Liver (tissue), 9 donors: ENCODE data around the gene FARS2. TPM values are rescaled to one million over a fixed set of nuclear protein-coding genes. Genes with fewer than 3 reads are reported as not detected.

ENCODE experiments used
- DNase-seq: peaks from one replicate; pipeline ENCODE4 v3.0.0-alpha.2; 2017; ENCODE audit warnings: low spot score
- H3K27ac ChIP-seq, 2 donors: one replicate each; pipeline ENCODE4 v1.7.0; 2013; ENCODE audit warnings: inconsistent platforms in 2 of 2, low read length in 2 of 2, control low read depth in 1 of 2, low read depth in 1 of 2, mild to moderate bottlenecking in 1 of 2
- H3K27me3 ChIP-seq, 4 donors: one replicate each; pipeline versions ENCODE4 v1.6.1 to v1.7.0; 2013; ENCODE audit warnings: low read length in 3 of 4, inconsistent platforms in 1 of 4, mild to moderate bottlenecking in 1 of 4, moderate library complexity in 1 of 4; ENCODE audit not compliant: control insufficient read depth in 4 of 4, insufficient read depth in 4 of 4
- H3K36me3 ChIP-seq, 4 donors: one replicate each; pipeline versions ENCODE4 v1.6.1 to v1.7.0; 2013; ENCODE audit warnings: low read length in 3 of 4, mild to moderate bottlenecking in 3 of 4, low read depth in 1 of 4, moderate library complexity in 1 of 4; ENCODE audit not compliant: control insufficient read depth in 4 of 4, insufficient read depth in 3 of 4
- H3K4me1 ChIP-seq, 4 donors: one replicate each; pipeline versions ENCODE4 v1.6.1 to v1.7.0; 2013; ENCODE audit warnings: low read length in 3 of 4, mild to moderate bottlenecking in 3 of 4, moderate library complexity in 1 of 4; ENCODE audit not compliant: control insufficient read depth in 4 of 4, insufficient read depth in 4 of 4
- H3K4me3 ChIP-seq, 3 donors: one replicate each; pipeline versions ENCODE4 v1.6.1 to v1.7.0; 2013; ENCODE audit warnings: low read length in 3 of 3, control low read depth in 1 of 3, low read depth in 1 of 3, mild to moderate bottlenecking in 1 of 3
- H3K9ac ChIP-seq, 2 donors: one replicate each; pipeline ENCODE4 v1.7.0; 2013; ENCODE audit warnings: low read length in 2 of 2, mild to moderate bottlenecking in 2 of 2, moderate library complexity in 2 of 2, control low read depth in 1 of 2, low read depth in 1 of 2
- H3K9me3 ChIP-seq, 4 donors: one replicate each; pipeline versions ENCODE4 v1.6.1 to v1.7.0; 2013; ENCODE audit warnings: low read length in 3 of 4; ENCODE audit not compliant: control insufficient read depth in 4 of 4
- EGR1 ChIP-seq, 2 donors: IDR thresholded peaks; 2 replicates each; pipeline ENCODE4 v1.6.1; 2016 to 2018; ENCODE audit warnings: antibody characterized with exemption in 2 of 2, low read depth in 2 of 2
- FOXA1 ChIP-seq: IDR thresholded peaks from 2 replicates; pipeline ENCODE4 v1.6.1; 2016; ENCODE audit warnings: antibody characterized with exemption
- FOXA2 ChIP-seq: IDR thresholded peaks from 2 replicates; pipeline ENCODE4 v1.6.1; 2016; ENCODE audit warnings: antibody characterized with exemption
- HNF4A ChIP-seq, 2 donors: conservative IDR thresholded peaks; 2 replicates each; pipeline ENCODE4 v1.6.1; 2016; ENCODE audit warnings: antibody characterized with exemption in 2 of 2, mild to moderate bottlenecking in 2 of 2
- HNF4G ChIP-seq: IDR thresholded peaks from 2 replicates; pipeline ENCODE4 v1.6.1; 2016; ENCODE audit warnings: antibody characterized with exemption
- JUND ChIP-seq, 2 donors: IDR thresholded peaks; 2 replicates each; pipeline ENCODE4 v1.6.1; 2016; ENCODE audit warnings: antibody characterized with exemption in 2 of 2
- NR2F2 ChIP-seq: IDR thresholded peaks from 2 replicates; pipeline ENCODE4 v1.6.1; 2016; ENCODE audit warnings: antibody characterized with exemption
- RAD21 ChIP-seq, 2 donors: IDR thresholded peaks; 2 replicates each; pipeline ENCODE4 v1.6.1; 2016; ENCODE audit warnings: antibody characterized with exemption in 2 of 2, mild to moderate bottlenecking in 2 of 2
- RXRA ChIP-seq, 2 donors: IDR thresholded peaks; 2 replicates each; pipeline ENCODE4 v1.6.1; 2017 to 2018; ENCODE audit warnings: antibody characterized with exemption in 2 of 2, mild to moderate bottlenecking in 1 of 2
- SP1 ChIP-seq: IDR thresholded peaks from 2 replicates; pipeline ENCODE4 v1.6.1; 2018; ENCODE audit warnings: antibody characterized with exemption, mild to moderate bottlenecking
- TAF1 ChIP-seq: conservative IDR thresholded peaks from 2 replicates; pipeline ENCODE4 v1.6.1; 2016; ENCODE audit warnings: antibody characterized with exemption, mild to moderate bottlenecking
- YY1 ChIP-seq: IDR thresholded peaks from 2 replicates; pipeline ENCODE4 v1.6.1; 2016; ENCODE audit warnings: antibody characterized with exemption, mild to moderate bottlenecking
- WGBS: extraction: QIAGEN DNeasy Blood & Tissue Kit; methylation state at CpG from one replicate; pipeline ENCODE4 v1.1.7; 2013; 5-methylcytosine and 5-hydroxymethylcytosine counted together
- polyA plus RNA-seq, 2 donors: library from polyadenylated mRNA; stranded (reverse) in 1 of 2; unstranded in 1 of 2; fragments of 200-250 nt in 1 of 2; fragments of >200 nt in 1 of 2; fragmentation: Nextera tagmentation in 1 of 2; extraction: Ambion mirVana in 1 of 2; gene quantifications; one replicate each; pipeline versions ENCODE4 v1.2.1 to v1.2.3, GENCODE V29; 2013 to 2015
- total RNA-seq, 2 donors: library from RNA; depleted of rRNA; stranded (reverse); fragments of >200 nt; gene quantifications; one replicate each; pipeline ENCODE4 v1.2.3, GENCODE V29; 2014
- TF ChIP-seq, protein P1 (sequence below): IDR thresholded peaks from 2 replicates; pipeline ENCODE4 v1.6.1; 2016; ENCODE audit warnings: antibody characterized with exemption
- TF ChIP-seq, protein P2 (sequence below): IDR thresholded peaks from 2 replicates; pipeline ENCODE4 v1.6.1; 2016; ENCODE audit warnings: antibody characterized with exemption
- TF ChIP-seq, protein P3 (sequence below): IDR thresholded peaks from 2 replicates; pipeline ENCODE4 v1.6.1; 2016; ENCODE audit warnings: antibody characterized with exemption, mild to moderate bottlenecking
- TF ChIP-seq, protein P4 (sequence below): IDR thresholded peaks from 2 replicates; pipeline ENCODE4 v1.6.1; 2016; ENCODE audit warnings: antibody characterized with exemption
- TF ChIP-seq, protein P5 (sequence below): fragments of 150-350 bp; IDR thresholded peaks from 2 replicates; pipeline ENCODE4 v1.5.1; 2017; ENCODE audit warnings: improper control_type of control experiment, low read depth, low read length; ENCODE audit not compliant: missing input control
- donor health status: healthy.
- donor health status: healthy.
- donor health status: healthy.
- donor health status: healthy.
- donor health status: healthy.

The FARS2 gene
- total and polyA plus RNA-seq, 4 donors, result 7.8 to 25.9 (median 11.2) TPM

DNA sequence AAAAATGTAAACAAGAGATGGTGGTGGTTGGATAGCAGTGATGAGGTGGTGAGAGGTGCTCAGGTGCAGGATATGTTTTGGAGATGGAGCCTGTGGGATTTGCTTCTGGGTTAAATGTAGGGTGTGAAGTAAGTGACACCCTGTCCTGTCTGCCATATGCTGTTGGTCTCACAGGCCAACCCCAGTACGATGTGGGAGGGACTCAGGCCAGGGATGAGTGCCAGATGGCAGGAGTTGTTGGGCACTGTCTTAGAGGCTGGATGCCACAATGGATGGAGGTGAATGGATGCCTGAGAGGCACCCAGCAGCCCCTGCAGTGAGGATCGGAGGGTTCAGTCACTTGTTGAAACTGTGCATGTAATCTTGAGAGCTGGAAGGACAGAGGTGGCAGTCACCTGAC is 486.1 kb downstream of the FARS2 start:
- TF ChIP-seq RXRA (IDR thresholded peaks at IDR 0.05) (no peak), NR2F2 (no peak), FOXA2 (no peak), HNF4G (no peak), YY1 (no peak), FOXA1 (no peak), TAF1 (no peak), RAD21 (IDR thresholded peaks at IDR 0.05) (no peak), HNF4A (conservative IDR thresholded peaks at IDR 0.05) (no peak)
- DNase-seq, result no peak
- Histone ChIP-seq H3K36me3 (no peaks in the 10 kb centered on the region), H3K9me3 (no peaks in the 10 kb centered on the region), H3K9ac (no peak overlapping the region), H3K27ac (no peak overlapping the region), H3K4me1 (no peaks in the 10 kb centered on the region), H3K4me3 (no peak overlapping the region), H3K27me3 (no peaks in the 10 kb centered on the region)
- 87% methylated on average over 2 of the region's 2 CpGs for WGBS

DNA sequence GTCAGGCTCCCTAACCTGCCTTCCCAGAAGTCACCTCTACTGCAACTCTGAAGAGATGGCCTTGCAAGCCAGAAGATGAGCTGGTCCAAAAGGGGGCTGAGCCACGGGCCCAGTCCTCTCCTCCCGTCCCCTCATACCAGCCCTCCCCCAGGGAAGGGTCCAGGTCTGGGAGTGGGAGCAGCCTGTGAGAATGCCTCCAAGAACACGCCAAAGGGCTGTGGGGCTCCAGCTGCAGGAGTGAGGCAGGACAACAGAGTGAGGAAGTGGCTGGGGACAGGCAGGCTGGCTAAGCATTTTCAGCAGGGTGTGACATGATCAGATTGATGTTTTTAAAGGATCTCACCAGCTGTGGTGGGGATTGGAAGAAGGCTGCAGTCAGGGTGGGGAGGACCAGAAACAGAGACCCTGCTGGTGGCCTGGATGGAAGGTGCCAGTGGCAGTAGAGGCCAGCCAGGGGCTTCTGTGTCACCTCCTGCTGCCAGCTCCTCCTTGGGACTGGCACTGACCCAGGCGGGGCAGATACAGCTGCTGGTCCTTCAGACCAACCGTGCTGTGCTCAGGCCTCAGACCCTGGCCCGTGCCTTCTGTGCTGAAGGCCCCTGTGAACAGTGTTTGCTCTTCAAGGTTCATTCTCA is 487.8 kb downstream of the FARS2 start:
- Histone ChIP-seq H3K27me3 (no peaks in the 10 kb centered on the region), H3K36me3 (peaks cover 0 to under 1% (median 0%) of the 10 kb centered on the region in 4 donors), H3K4me1 (no peaks in the 10 kb centered on the region), H3K9ac (no peak overlapping the region), H3K9me3 (peaks cover 1 to 3% (median 1%) of the 10 kb centered on the region in 4 donors), H3K4me3 (no peak overlapping the region), H3K27ac (no peak overlapping the region)
- 94% methylated on average over 6 of the region's 6 CpGs for WGBS
- TF ChIP-seq, protein P1, sequence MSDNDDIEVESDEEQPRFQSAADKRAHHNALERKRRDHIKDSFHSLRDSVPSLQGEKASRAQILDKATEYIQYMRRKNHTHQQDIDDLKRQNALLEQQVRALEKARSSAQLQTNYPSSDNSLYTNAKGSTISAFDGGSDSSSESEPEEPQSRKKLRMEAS, result no peak
- TF ChIP-seq, protein P2, sequence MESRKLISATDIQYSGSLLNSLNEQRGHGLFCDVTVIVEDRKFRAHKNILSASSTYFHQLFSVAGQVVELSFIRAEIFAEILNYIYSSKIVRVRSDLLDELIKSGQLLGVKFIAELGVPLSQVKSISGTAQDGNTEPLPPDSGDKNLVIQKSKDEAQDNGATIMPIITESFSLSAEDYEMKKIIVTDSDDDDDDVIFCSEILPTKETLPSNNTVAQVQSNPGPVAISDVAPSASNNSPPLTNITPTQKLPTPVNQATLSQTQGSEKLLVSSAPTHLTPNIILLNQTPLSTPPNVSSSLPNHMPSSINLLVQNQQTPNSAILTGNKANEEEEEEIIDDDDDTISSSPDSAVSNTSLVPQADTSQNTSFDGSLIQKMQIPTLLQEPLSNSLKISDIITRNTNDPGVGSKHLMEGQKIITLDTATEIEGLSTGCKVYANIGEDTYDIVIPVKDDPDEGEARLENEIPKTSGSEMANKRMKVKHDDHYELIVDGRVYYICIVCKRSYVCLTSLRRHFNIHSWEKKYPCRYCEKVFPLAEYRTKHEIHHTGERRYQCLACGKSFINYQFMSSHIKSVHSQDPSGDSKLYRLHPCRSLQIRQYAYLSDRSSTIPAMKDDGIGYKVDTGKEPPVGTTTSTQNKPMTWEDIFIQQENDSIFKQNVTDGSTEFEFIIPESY, result no peak
- no peak for TF ChIP-seq RAD21 (IDR thresholded peaks at IDR 0.05)
- no peak for DNase-seq

DNA sequence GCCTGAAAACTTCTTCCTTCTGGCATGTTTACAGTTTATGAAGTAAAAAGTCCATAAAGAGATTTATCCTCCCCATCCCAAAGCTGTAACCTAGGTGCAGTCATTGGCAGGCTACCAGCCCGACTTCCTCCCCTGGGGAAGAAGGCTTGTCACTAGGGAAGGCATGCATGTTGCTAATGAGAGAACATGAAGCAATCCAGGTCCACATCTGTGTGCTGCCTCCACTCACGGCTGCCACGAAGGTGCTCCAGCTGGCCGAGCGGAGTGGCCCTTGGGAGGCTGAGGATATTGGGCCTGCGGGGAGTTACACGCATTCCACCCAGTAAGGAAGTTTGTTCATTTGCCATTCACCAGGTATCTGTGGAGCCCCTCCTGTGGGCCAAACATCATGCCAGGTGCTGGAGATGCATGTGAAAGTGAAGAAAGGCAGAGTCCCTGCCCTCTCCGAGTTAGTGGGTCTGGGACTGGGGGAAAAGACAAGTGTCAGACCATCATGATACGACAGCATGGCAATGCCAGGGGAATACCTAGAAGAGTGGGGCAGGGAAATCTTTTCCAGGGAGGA is 488.4 kb downstream of the FARS2 start:
- H3K9me3 ChIP-seq, result peaks cover 2 to 6% (median 4%) of the 10 kb centered on the region in 4 donors
- TF ChIP-seq RXRA (IDR thresholded peaks at IDR 0.05) (no peak), JUND (IDR thresholded peaks at IDR 0.05) (no peak), HNF4G (no peak), NR2F2 (no peak), SP1 (no peak), TAF1 (no peak), RAD21 (IDR thresholded peaks at IDR 0.05) (no peak), HNF4A (conservative IDR thresholded peaks at IDR 0.05) (no peak), EGR1 (IDR thresholded peaks at IDR 0.05; ENCODE audit: low read depth in 2 of 2) (no peak)
- TF ChIP-seq, protein P3, sequence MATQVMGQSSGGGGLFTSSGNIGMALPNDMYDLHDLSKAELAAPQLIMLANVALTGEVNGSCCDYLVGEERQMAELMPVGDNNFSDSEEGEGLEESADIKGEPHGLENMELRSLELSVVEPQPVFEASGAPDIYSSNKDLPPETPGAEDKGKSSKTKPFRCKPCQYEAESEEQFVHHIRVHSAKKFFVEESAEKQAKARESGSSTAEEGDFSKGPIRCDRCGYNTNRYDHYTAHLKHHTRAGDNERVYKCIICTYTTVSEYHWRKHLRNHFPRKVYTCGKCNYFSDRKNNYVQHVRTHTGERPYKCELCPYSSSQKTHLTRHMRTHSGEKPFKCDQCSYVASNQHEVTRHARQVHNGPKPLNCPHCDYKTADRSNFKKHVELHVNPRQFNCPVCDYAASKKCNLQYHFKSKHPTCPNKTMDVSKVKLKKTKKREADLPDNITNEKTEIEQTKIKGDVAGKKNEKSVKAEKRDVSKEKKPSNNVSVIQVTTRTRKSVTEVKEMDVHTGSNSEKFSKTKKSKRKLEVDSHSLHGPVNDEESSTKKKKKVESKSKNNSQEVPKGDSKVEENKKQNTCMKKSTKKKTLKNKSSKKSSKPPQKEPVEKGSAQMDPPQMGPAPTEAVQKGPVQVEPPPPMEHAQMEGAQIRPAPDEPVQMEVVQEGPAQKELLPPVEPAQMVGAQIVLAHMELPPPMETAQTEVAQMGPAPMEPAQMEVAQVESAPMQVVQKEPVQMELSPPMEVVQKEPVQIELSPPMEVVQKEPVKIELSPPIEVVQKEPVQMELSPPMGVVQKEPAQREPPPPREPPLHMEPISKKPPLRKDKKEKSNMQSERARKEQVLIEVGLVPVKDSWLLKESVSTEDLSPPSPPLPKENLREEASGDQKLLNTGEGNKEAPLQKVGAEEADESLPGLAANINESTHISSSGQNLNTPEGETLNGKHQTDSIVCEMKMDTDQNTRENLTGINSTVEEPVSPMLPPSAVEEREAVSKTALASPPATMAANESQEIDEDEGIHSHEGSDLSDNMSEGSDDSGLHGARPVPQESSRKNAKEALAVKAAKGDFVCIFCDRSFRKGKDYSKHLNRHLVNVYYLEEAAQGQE, result no peak
- TF ChIP-seq, protein P4, sequence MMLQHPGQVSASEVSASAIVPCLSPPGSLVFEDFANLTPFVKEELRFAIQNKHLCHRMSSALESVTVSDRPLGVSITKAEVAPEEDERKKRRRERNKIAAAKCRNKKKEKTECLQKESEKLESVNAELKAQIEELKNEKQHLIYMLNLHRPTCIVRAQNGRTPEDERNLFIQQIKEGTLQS, result no peak
- TF ChIP-seq, protein P2, result no peak
- TF ChIP-seq, protein P1, result no peak
- TF ChIP-seq, protein P5, sequence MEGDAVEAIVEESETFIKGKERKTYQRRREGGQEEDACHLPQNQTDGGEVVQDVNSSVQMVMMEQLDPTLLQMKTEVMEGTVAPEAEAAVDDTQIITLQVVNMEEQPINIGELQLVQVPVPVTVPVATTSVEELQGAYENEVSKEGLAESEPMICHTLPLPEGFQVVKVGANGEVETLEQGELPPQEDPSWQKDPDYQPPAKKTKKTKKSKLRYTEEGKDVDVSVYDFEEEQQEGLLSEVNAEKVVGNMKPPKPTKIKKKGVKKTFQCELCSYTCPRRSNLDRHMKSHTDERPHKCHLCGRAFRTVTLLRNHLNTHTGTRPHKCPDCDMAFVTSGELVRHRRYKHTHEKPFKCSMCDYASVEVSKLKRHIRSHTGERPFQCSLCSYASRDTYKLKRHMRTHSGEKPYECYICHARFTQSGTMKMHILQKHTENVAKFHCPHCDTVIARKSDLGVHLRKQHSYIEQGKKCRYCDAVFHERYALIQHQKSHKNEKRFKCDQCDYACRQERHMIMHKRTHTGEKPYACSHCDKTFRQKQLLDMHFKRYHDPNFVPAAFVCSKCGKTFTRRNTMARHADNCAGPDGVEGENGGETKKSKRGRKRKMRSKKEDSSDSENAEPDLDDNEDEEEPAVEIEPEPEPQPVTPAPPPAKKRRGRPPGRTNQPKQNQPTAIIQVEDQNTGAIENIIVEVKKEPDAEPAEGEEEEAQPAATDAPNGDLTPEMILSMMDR, result no peak

More for the DNA sequence above, 488.4 kb downstream of the FARS2 start:
- Histone ChIP-seq H3K9ac (no peak overlapping the region), H3K27me3 (no peaks in the 10 kb centered on the region), H3K27ac (no peak overlapping the region), H3K36me3 (peaks cover 0 to 3% (median 0%) of the 10 kb centered on the region in 4 donors), H3K4me1 (no peaks in the 10 kb centered on the region), H3K4me3 (no peak overlapping the region)
- DNase-seq, result no peak
- 97% methylated on average over 9 of the region's 9 CpGs for WGBS
